KOPT-K1 (cell line): ENCODE data around the gene ACBD6.

ENCODE experiments used
- H3K27ac ChIP-seq: fragments of 200-600 bp; sonication (generic); 2 replicates; pipeline ENCODE4 v1.5.1; 2016; ENCODE audit warnings: antibody characterized with exemption, mild to moderate bottlenecking, low read depth, low read length; ENCODE audit not compliant: poor library complexity, severe bottlenecking
- H3K36me3 ChIP-seq: fragments of 200-600 bp; sonication (generic); 2 replicates; pipeline ENCODE4 v1.5.1; 2017; ENCODE audit warnings: antibody characterized with exemption, mild to moderate bottlenecking, low read length, moderate library complexity; ENCODE audit not compliant: insufficient read depth
- H3K9me3 ChIP-seq: fragments of 200-600 bp; sonication (generic); 2 replicates; pipeline ENCODE4 v1.5.1; 2017; ENCODE audit warnings: antibody characterized with exemption, low read length, mild to moderate bottlenecking; ENCODE audit not compliant: insufficient read depth, poor library complexity, severe bottlenecking

ACBD6 gene

DNA sequence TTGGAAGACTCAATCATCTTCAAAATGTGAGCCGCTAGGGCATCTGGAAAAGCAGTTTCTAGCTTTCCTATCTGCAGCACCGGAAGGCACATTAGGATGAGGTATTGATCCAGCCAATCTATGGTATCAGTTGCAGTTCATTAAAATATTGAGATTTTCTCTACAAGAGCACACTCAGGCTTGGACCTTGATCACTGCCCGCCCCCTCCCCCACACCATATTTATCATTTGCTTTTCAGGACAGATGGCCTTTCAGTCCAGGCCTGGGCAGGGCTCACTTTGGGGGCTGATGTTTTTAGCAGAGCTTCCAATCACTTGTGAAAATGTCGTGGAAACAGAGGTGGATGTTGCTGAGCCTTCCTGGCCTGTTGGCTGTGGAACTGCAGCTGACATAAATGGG is 254.8 kb downstream of the ACBD6 start:
- Histone ChIP-seq H3K27ac (no peak overlapping the region), H3K36me3 (no peaks in the 10 kb centered on the region), H3K9me3 (no peaks in the 10 kb centered on the region)

DNA sequence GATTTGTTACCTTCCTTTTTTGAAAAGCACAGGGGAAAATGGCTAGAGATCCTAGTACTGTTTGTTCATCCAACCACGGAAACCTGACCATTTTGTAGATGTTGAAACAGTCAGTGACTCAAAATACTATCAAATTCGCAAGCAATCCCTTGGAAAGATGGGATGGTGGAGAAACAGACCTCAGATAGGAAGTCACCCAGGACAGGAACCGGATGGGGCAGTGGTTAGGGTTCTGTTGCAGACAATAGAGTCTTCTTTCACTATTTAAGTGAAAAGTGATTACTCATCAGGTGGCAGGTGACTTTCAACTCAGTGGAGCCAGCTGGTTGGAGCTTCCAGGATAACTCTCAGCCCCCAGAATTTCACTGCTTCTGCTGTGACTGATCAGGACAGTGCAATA is 255.3 kb downstream of the ACBD6 start:
- H3K9me3 ChIP-seq = no peaks in the 10 kb centered on the region
- no peaks in the 10 kb centered on the region for H3K36me3 ChIP-seq
- H3K27ac ChIP-seq = no peak overlapping the region

DNA sequence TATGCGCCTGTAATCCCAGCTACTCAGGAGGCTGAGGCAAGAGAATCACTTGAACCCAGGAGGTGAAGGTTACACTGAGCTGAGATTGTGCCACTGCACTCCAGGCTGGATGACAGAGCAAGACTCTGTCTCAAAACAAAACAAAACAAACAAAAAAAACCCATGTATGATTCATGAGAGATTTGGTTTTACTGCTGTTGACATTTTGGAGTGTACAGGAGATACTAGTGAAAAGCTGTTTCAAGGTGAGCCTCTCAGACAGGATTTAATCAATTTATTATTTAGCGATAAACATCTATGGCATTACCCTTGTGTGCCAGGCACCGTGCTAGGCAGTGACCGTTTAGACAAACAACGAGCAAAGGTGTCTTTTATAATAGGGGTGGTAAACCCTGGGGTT is 255.8 kb downstream of the ACBD6 start:
- Histone ChIP-seq H3K27ac (no peak overlapping the region), H3K9me3 (no peaks in the 10 kb centered on the region), H3K36me3 (no peaks in the 10 kb centered on the region)

DNA sequence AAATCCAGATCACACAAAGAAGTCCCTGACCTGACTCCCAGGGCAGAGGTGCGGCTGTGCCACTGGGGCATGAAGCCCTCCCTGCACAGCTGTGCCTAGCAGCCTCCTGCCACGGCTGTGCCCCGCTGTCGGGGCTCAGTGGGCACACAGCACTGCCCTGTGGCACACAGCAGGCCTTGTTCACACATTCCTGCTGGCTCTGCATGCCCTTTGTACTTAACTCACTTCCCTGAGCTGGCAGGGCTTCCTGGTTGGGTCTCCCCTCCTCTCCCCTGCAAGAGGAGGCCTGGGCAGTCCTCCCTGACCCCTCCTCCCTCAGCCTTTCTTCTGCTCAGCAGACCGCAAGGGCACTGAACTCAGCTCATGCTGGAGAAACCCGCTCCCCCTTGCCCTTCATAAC is 257.5 kb downstream of the ACBD6 start:
- Histone ChIP-seq H3K27ac (no peak overlapping the region), H3K9me3 (no peaks in the 10 kb centered on the region)

DNA sequence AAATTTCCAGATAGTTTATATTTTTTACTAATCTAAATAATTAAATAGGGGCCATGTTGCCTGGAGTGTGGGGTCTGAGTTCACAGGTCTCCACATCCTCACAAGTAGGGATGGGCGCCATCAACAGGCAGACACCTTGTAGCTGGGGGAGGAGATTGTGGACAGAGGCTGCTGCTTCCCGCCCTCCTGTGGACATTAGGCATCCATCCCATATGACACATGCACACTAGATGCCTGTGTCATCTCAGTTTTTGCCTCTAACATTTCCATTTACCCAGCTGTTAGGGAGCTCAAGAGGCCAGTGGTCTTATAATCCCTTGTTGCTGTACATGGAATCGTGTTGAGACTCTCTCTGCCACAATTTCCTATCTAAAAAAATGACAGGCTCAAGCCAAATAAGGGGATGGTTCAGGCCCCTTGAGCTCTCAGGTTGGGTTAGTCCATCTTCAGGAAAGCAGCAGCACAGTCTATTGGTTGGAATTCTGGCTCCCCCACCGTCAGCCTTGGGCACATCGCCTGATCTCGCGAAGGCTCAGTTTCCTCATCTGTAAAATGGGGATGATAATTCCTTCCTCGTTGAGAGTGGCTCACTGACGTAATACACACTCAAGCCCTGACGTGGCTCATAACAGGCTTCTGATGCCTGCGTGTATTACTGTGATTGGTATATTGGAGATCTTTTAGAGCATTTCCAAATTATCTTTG is 258.7 kb downstream of the ACBD6 start:
- Histone ChIP-seq H3K9me3 (no peaks in the 10 kb centered on the region), H3K27ac (no peak overlapping the region), H3K36me3 (no peaks in the 10 kb centered on the region)

More for the DNA sequence above, 257.5 kb downstream of the ACBD6 start:
- no peaks in the 10 kb centered on the region for H3K36me3 ChIP-seq

DNA sequence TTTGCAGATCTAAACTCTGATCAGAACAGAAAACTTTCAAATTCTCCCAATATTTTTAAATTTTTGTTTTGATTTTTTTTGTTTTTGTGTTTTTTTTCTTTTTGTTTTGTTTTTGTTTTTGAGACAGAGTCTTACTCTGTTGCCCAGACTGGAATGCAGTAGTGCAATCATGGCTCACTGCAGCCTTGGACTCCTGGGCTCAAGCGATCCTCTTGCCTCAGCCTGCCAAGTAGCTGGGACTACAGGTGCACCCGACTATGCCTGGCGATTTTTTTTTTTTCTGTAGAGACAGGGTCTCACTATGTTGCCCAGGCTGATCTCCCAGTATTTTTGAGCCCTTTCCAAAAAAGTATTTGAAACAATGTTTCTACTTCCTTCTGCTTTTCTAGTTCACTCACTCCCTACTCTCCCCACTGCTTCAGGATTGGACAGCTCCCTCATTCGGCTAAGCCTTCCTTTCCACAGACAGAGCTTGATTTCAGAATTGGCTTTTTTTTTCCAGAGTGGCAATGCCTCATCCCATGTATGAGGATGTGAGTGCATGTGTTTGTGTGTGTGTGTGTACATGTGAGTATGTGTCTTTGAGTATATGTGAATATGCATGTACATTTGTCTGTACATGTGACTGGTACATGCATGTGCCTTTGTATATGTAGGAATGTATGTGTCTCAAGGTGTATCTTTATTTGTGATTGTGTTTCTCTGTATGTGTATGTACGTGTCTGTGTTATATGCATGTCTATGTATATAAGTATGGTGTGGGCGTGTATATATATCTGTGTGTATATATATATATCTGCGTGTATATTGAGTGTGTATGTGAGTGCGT is 260.4 kb downstream of the ACBD6 start:
- Histone ChIP-seq H3K36me3 (no peaks in the 10 kb centered on the region), H3K27ac (no peak overlapping the region), H3K9me3 (no peaks in the 10 kb centered on the region)

DNA sequence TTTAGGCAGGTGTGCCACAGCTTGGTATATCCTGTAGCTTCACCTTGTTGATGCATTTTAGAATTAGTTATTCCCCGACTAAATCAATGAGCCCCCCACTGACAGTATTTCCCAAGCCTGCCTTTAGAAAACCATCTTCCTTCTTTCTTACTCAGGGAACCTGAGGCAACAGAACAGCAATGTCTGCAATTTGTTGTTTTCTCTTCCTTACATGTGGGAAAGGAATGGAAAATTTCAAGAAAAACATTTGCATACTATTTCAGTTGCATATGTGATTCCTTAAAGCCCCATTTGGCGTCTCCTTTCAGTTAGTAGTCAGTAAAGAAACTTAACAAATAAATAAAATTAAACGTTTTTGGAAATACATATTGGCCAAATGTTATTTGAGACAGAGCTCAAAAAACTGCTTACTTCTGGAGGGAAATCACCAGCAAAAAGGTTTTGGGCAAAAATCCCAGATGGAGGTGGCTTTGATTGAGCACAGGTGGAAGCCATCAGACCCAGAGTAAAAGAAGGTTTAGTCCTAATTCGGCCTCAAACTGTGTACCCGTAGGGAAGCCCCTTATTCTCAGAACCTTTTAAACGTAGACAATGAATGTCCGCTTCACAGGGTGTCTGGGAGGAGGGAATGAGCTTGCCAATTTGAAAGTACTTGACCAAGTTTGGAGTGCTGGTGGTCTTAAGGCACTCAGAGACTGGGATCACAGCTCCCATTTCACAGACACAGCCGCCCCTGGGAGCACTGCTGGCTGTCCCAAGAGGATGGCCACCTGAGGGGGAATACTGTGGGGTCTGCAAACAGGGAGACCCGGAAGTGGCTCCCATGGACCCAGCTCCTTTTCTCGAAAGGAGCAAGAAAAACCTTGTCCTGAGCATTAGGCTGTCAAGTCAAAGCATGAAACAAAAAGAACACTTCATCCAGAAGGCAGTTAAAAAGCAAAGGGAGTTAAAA is 263.0 kb downstream of the ACBD6 start:
- H3K9me3 ChIP-seq = peaks cover 16% of the 10 kb centered on the region
- no peaks in the 10 kb centered on the region for H3K36me3 ChIP-seq
- no peak overlapping the region for H3K27ac ChIP-seq

DNA sequence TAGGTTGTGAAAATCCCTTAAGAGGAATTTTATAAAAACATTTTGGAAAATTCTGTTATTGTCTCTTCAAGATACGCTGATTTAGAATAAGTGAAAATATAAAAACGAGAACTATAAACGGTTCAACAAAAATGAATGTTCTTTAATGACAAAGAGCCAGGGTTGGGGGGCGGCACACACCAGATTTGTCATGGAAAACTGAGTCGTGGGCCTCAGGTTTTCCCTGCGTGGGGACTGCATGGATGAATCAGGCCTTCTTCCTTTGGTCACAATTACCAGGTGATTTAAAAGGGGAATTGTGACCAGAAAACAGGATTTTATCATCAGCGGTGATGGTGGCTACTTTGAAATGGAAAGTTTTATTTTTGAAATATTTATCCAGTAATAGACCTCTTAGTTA is 263.7 kb downstream of the ACBD6 start:
- H3K27ac ChIP-seq = no peak overlapping the region
- H3K9me3 ChIP-seq = peaks cover 20% of the 10 kb centered on the region
- no peaks in the 10 kb centered on the region for H3K36me3 ChIP-seq
